SK-N-MC (cell line): ENCODE measurements around the gene HRH1.

Experiments
- EZH2 ChIP-seq: fragments of 200-600 bp; sonication (generic); IDR thresholded peaks from one replicate; pipeline ENCODE4 v1.6.1; 2017; ENCODE audit warnings: antibody characterized with exemption
- POLR2AphosphoS5 ChIP-seq: IDR thresholded peaks from 2 replicates; pipeline ENCODE4 v1.6.1; 2012; ENCODE audit warnings: mild to moderate bottlenecking, low read depth, low read length, borderline replicate concordance

- TF ChIP-seq POLR2AphosphoS5 (no peak), EZH2 (no peak)
Measured at GRCh38 chr3:11212299-11212608, 58.0 kb downstream of the HRH1 start.
